HT-29 (cell line): ENCODE data around the gene SLCO4A1. TPM values are rescaled to one million over a fixed set of nuclear protein-coding genes. Genes with fewer than 3 reads are reported as not detected.
A peak's percentile ranks its signal among the peaks of the same experiment; 100 is the strongest.

ENCODE experiments used
- DNase-seq: peaks from one replicate; pipeline ENCODE4 v3.0.0-alpha.2; 2015; ENCODE audit warnings: low spot score
- total RNA-seq: library from RNA; depleted of rRNA; stranded (reverse); fragments of >200 nt; shearing (Covaris generic); gene quantifications from 2 replicates; pipeline ENCODE4 v1.2.3, GENCODE V29; 2014

SLCO4A1 gene
- total RNA-seq, 1 experiment from 2014 or later: 83.4 TPM

DNA sequence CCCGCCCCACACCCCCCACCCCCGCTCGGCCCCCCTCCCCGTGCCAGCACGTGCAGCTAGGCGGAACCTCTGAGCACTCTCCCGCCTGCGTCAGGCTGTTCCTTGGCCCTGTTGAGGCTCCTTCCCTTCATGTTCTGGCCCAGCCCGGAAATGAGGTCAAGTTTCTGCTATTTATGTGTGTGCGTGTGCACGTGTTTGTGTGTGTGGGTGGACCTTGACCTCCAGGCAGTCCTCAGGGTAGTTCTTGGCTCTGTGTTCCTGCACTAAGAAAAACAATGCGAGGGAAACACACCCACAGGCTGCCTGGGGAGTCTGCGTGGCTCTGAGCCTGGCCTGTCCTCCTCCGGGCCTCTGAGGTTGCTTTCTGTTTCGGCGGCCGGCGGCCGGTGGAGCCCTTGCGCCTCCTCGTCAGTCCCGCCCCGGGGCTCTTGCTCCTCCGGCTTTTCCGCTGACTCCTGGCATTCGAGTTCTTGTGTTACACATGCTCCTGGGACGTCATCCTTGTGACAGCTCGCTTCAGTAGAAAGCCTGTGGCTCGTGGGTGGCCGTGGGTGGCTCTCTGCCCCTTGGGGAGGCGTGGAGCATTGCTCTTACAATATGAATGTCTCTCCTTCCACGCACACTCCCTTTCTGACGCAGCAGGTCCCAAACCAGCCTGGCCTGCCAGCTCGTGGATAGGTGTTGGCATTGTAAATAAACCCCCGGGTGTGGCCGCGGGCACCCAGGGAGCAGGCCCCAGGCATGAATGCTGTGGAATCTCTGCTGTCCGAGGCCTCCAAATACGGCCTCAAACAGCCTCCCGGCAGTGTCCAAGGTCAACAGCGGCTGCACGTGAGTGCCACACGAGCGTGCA lies 10.0 kb downstream of the SLCO4A1 start:
- DNase-seq: peak; percentile 94

DNA sequence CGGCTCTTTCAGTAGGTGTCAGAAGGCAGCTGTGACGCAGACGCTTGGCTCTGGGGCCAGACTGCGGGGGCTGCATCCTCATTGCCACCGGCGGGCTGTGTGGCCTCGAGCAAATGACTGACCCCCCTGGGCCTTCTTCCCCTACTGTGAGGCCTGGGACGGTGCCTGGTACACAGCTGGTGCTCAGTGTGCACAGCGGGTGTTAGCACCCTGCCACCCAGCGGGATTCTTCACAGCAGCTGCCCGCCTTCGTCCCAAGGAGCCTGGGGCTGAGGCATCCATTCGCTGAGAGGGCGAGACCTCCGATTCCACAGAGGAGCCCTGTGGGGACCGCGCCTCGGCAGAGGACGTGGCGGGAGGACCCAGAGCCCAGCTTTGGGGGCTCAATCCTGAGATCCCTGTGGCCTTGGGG lies 10.6 kb downstream of the SLCO4A1 start:
- no peak for DNase-seq

DNA sequence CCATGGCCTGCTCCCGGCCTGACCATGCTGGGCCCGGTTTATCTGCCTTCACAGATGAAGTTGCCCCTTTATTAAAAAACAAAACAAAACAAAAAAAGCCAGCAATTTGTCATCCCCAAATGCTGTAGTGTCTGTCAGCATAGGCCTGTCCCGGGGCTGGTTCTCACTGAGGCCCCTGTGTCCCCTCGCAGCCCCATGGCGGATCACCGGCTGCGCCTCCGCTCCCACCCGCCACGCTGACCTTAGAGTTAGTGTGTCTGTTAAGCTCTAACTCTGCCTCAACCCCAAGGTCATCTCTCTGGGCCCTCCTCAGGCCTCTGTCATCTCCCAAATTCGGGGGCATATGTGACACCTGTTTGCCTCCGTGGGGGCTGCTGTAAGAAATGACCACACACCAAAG lies 11.1 kb downstream of the SLCO4A1 start:
- DNase-seq: no peak

DNA sequence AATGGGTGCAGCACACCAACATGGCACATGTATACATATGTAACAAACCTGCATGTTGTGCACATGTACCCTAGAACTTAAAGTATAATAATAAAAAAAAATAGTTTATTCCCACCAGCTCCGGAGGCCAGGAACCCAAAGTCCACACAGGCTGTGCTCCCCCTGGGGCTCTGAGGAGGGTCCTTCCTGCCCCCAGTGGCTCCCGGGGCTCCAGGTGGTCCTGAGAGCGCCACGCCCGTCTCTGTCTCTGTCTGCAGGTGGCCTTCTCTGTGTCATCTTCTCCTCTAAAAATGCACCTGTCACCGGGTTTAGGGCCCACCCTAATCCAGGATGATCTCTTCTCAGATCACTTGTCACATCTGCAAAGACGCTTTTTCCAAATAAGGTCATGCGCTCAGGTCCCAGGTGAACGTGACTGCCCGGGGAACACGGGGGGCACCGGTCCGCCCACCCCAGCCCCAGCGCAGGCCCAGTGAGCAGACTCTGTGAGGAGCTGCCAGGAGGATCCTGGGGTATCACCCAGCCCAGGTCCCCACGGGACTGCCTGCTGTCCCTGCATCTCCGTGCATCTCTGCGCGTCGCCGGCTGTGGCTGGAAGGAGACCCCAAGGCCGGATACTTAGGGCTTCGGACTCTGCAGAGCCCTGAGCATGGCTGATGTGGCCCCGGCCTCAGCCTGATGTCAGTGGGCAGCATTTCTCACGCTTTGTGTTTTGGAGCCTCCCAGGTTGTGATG lies 11.8 kb downstream of the SLCO4A1 start:
- DNase-seq: no peak

DNA sequence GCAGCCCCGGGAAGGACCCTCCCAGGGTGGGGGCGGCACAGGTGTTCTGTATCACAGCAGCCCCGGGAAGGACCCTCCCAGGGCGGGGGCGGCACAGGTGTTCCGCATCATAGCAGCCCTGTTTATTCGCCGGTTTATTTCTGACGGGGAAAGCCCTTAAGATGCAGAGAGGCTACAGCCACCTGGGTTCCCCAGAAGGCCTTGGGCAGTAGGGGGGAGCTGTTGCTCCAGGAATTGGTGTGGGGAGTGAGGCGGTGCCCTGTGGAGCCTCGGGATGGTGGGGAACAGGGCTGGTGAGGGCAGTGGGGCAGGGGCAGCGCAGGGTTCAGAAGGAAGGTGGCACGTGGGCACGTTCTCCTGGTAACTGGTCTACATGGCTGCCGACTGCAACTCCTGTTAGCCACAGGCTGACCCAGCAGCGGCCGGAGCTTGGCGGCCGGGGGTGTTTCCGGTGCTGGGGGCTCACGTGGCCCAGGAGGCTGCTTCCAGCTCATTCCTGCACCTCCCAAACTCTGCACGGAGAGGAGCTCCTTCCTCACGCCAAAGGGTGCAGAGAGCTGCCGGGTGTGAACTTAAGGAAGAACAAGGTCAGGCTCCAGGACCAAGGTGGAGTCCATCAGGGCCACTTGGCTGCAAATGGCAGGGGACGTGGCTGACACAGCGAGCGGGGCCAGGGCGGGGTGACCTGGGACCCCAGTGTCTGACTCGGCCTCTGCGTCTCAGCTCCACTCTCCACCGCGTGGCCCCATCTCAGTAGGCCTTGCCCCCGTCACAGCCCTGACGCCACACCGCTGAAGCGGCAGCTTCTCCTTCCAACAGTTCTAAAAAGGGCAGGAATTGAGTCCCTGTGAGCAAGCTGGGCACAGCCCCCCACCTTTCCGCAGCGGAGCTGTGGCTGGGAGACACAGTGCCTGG lies 13.2 kb downstream of the SLCO4A1 start:
- no peak for DNase-seq

DNA sequence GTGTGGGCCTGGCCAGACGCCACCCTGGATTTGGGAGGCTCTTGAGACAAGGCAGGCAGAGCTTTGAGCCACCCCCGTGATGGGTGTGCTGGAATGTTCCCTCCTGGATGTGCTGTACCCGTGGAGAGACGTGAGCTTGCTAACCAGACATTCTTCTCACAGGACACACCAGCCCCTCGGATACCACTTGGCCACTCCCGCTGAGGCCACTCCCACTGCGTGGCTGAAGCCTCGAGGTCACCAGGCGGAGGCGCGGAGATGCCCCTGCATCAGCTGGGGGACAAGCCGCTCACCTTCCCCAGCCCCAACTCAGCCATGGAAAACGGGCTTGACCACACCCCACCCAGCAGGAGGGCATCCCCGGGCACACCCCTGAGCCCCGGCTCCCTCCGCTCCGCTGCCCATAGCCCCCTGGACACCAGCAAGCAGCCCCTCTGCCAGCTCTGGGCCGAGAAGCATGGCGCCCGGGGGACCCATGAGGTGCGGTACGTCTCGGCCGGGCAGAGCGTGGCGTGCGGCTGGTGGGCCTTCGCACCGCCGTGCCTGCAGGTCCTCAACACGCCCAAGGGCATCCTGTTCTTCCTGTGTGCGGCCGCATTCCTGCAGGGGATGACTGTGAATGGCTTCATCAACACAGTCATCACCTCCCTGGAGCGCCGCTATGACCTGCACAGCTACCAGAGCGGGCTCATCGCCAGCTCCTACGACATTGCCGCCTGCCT lies 14.1 kb downstream of the SLCO4A1 start:
- no peak for DNase-seq

DNA sequence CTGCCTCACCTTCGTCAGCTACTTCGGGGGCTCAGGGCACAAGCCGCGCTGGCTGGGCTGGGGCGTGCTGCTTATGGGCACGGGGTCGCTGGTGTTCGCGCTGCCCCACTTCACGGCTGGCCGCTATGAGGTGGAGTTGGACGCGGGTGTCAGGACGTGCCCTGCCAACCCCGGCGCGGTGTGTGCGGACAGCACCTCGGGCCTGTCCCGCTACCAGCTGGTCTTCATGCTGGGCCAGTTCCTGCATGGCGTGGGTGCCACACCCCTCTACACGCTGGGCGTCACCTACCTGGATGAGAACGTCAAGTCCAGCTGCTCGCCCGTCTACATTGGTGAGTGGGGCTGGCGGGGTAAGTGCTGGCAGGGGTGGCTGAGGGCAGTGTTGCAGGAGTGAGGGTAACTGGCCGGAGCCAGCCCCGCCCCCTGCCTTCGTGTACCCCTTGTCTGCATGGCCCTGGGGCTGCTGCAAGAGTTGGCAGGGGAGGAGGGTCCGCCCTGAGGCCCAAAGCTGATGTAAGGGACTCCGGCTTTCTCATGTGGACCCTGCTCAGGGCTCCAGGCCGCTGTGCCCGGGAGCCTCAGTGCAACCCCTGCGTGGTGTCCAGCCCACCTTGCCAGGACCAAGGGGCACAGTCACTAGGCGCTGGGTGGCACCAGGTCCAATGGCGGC lies 14.8 kb downstream of the SLCO4A1 start:
- DNase-seq: no peak

DNA sequence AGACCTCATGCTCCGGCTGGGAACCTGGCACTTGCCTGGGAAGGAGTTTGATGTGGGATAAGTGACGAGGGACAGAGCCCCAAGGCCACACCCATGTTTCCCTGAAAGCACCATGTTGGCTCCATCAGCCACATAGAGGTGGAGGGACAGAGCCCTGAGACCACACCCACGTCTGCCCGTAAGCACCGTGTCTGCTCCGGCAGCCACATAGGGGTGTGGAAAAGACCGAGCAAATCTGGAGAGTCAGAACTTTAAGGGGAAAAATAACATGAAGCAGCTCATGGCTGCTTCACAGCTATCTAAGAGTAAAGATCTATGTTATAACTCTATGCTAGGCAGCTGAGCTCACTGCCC lies 15.3 kb downstream of the SLCO4A1 start:
- DNase-seq: no peak

DNA sequence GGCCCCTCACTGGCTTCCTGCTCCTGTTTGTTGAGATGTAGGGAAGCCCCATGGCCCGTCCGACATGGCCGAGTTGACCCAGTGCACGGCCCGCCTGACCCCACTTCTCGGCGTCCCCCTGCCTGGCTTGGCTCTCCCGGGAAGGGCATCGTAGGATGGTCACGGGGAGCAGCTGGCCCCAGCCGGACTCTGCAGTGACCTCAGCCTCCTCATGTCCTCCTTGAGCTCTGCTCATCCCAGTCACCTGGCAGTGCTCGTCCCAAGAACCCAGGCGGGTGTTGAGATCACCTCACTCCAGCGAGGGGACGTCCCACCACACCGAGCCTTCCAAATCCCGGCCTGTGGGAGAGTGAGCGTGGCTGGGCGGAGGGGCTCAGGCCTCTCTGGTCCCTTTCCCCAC lies 15.7 kb downstream of the SLCO4A1 start:
- no peak for DNase-seq

DNA sequence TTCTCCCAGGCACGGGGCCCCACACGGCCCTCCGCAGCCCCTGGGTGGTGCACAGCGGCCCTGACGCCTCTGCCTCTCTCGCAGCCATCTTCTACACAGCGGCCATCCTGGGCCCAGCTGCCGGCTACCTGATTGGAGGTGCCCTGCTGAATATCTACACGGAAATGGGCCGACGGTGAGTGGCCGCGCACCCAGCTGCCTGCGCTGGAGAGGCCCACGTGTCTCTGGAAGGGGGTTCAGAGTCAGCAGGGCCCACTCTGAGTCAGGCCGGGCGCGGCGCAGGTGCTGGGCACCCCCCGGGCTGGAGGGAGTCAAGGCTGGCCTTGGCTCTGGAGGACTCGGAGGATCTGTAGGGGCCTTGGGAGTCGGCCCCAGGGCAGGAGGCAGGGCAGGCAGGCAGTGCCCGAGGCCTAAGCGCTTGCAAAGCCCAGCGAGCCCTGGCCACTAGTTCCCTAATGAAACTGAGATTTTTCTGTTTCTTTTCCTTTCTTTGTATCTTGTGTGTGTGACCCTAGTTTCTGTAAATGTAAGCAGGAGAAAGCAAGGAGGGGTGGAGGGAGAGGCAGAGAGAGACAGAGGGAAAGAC lies 16.4 kb downstream of the SLCO4A1 start:
- DNase-seq: no peak

DNA sequence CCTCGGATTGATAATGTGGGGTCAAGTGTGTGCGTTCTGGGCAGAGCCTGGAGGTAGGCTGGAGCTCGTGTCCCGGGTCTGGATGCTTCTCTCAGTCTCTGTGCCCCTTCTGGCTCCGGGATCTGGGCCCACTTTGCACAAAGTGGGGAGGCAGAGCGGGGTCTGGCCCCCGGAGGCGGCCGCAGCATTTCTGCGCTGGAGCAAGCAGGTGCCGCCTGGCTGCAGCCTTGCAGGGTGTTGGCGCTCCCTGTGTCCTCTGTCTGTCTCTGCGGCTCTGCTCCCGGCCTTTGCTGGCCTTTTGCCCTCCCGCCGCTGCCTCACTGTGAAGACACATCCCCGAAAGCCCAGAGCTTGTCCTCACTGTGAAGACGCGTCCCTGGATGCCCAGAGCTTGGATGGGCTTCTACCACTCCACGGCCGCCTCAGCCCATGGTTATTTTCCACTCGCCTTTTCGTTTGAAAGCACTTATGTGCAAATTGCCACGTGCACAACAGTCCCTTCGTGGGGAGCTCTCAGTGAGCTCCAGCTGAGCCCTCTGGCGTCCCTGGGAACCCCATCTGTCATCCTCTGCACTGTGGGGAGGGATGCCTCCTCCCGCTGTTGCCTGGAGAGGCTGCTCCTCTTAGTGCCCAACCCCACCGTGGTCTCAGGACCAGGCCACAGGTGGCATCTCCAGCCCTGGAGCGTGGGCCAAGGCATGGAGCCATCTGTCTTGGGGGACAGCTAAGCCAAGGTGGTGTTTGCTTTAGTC lies 17.4 kb downstream of the SLCO4A1 start:
- no peak for DNase-seq

DNA sequence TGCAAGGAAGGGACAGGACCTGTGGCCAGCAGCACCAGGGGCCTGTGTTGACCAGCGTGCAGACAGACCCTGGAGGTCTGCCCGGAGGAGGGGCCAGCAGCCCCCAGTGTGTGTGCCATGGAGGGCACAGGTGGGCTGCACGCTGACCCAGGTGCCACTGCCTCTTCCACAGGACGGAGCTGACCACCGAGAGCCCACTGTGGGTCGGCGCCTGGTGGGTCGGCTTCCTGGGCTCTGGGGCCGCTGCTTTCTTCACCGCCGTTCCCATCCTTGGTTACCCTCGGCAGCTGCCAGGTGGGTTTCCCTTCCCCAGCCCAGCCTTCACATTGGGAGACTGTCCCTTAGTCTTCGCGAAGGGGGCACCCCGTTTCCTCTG lies 17.9 kb downstream of the SLCO4A1 start:
- no peak for DNase-seq

DNA sequence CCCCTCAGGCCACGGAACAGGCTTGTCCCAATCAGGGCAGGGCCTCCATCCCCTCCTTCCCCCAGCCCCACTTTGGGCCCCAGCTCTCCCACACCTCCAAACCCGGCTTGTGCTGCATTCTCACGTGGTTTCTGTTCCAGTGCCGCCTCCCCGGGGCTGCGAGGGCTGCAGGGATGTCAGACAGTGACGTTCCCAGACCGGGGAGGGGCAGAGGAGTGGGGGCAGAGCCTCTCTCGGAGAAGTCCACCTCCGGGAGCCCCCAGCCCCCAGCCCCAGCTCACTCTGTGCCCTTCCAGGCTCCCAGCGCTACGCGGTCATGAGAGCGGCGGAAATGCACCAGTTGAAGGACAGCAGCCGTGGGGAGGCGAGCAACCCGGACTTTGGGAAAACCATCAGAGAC lies 18.5 kb downstream of the SLCO4A1 start:
- DNase-seq: no peak

DNA sequence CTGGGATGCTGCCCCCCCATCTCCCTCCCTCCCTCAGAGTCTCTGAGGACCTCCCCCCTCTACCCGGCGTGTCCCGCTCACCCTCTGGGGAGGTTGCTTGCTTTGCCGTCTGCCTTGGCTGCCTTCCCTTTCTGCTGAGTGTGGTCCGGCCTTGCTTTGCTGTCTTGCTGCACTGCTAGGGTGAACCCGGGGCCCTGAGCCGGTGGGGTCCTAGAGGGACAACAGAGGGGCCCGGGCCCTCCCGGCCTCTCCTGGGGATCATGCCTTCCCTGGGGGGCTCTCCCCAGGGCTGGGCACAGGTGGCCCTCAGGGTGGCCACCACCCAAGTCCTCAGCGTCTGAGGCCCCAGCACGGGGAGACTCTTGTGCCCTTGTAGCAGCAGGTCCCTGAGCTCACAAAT lies 19.3 kb downstream of the SLCO4A1 start:
- DNase-seq: no peak

DNA sequence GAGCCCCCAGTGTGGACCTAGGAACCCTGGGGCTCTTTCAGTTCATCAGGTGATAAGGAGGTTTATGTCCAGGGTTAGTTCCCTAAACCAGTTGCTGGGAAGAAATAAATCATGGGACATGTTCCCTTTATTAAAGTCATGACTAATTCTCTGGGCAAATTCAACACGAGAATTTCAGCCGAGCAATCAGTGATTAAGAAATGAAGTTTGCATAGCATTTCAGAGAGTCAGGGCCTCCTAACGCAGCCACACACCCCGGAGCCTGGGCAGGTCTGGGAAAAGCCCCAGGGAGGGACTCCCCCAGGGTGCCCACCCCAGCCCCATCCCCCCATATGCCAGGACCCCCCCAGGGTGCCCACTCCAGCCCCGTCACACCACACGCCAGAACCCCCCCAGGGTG lies 20.1 kb downstream of the SLCO4A1 start:
- DNase-seq: no peak

DNA sequence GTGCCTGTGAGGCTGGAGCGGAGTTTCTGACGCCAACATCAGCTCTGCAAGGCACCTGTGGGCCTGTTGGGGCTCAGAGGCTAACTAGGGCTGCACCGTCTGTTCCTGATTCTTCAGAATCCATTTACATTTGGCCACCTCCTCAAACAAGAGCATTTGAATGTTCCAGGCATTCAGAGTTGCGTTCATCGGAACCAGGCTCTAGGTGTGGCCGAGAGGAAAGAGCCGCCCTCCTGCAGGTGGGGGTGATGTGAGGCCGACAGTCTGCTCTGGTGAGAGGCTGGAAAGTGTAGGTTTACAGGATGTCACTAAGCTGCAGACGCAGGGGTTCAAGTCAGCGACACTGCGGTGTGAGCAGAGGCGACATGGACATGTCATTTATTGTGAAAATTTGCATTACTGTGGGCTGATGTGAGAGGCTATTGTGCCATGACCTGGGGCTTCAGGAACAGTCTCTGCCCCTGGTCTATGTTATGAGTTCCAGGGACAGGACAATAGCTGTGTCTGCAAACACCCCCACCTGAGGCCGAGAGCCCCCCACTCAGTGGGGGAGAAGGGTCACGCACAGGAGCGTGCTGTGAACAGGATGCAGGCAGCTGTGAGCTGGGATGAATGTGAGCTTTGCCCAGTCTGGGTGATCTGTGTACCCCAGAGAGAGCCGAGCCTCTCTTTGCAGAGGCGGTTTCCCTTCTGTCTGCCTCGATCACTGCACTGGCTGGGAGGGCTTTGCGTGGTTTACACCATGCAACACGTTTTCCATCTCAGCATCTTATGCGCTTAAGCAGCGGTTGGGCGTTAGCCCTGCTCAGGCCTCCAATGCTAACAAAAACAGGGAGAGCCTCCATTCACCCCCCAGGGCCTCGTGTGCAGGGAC lies 21.1 kb downstream of the SLCO4A1 start:
- DNase-seq: no peak

DNA sequence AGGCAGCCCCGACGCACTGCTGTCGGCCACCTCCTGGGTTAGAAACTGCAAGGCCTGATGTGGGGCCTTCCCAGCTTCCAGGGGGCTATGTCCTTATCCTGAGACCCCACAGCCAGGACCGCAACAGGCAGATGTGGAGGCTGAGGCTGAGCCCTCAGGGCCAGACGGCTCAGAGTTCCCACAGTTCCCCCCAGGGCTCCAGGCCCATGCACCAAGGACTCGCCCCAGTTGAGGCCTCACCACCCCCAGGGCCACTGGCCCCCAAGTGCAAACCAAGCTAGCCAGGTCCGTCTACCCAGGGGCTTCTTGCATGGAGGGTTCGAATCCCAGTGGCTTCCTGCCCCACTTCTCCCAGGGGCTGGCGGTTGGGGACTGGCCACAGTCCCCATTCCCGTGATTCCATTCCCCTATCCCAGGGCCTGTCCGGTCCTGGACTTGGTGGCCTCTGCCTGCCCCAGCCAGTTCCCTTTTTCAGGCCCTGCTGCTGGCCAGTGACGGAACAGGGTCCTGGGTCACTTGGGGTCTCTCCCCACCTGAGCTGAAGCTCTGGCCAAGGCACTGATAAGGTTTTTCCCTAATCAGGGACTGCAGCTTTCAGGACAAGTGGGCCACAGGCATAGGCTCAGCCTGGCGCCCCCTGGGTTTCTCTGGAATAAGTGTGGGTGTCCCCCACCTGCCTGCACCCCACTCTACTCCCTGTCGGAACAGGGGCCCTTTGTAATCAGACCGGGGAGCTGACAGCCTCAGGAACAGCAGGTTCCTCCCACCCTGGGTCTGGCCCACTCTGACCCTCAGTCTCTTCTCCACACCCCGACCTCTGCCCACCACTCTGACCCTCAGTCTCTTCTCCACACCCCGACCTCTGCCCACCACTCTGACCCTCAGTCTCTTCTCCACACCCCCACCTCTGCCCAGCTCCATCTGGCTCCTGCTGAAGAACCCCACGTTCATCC lies 22.0 kb downstream of the SLCO4A1 start:
- DNase-seq: no peak
